B cell (primary cell): ENCODE results near the gene ALKBH2. TPM values are rescaled to one million over a fixed set of nuclear protein-coding genes. Genes with fewer than 3 reads are reported as not detected.

Source experiments
- ATAC-seq: fragments of 200-7000 bp; cut with Tn5 transposase; one replicate; pipeline ENCODE4 v1.10.0; 2021; ENCODE audit warnings: low read depth, mild to moderate bottlenecking, moderate number of reproducible peaks, moderate library complexity
- CTCF ChIA-PET: fragments of 350-600 bp; sonication (Branson Sonifier 250); formaldehyde crosslinking; loops from one replicate; lab custom pipeline; 2021; ENCODE audit warnings: antibody characterized with exemption, inconsistent platforms; lab: Charles Lee
- POLR2A ChIA-PET: fragments of 350-600 bp; sonication (Branson Sonifier 250); formaldehyde crosslinking; loops from one replicate; lab custom pipeline; 2021; ENCODE audit warnings: antibody characterized with exemption; lab: Charles Lee
- DNase-seq: peaks from one replicate; pipeline ENCODE4 v3.0.0; 2013
- H2AFZ ChIP-seq: 2 replicates; pipeline ENCODE4 v1.6.1; 2012; ENCODE audit warnings: mild to moderate bottlenecking, low read depth, low read length; ENCODE audit not compliant: insufficient read depth, poor library complexity, severe bottlenecking
- H3K27ac ChIP-seq, 2 donors: 1 replicate in 1 of 2; 2 replicates in 1 of 2; pipeline ENCODE4 v1.5.1; 2012 to 2013; ENCODE audit warnings: low read length in 2 of 2, mild to moderate bottlenecking in 2 of 2, moderate library complexity in 1 of 2
- H3K27me3 ChIP-seq, 4 experiments: fragments of 200-600 bp in 1 of 4; sonication (generic) in 1 of 4; replicated peaks in 1 of 4; 1 replicate in 2 of 4; 2 replicates in 2 of 4; pipeline versions ENCODE4 v1.6.1 to v1.7.0; 2013 to 2016; ENCODE audit warnings: low read length in 3 of 4, mild to moderate bottlenecking in 2 of 4, mixed read lengths in 1 of 4, moderate library complexity in 1 of 4; ENCODE audit not compliant: insufficient read depth in 4 of 4, control insufficient read depth in 3 of 4; ENCODE audit errors: control extremely low read depth in 1 of 4
- H3K36me3 ChIP-seq, 2 experiments: replicated peaks in 1 of 2; 1 replicate in 1 of 2; 2 replicates in 1 of 2; pipeline versions ENCODE4 v1.6.1 to v1.7.1; 2013; ENCODE audit warnings: low read length in 1 of 2; ENCODE audit not compliant: insufficient read depth in 2 of 2, control insufficient read depth in 1 of 2; ENCODE audit errors: control extremely low read depth in 1 of 2, extremely low read depth in 1 of 2
- H3K4me1 ChIP-seq, 2 donors: fragments of 200-600 bp in 1 of 2; sonication (generic) in 1 of 2; 1 replicate in 1 of 2; 2 replicates in 1 of 2; pipeline versions ENCODE4 v1.5.1 to v1.6.1; 2013 to 2017; ENCODE audit warnings: low read length in 2 of 2; ENCODE audit not compliant: control insufficient read depth in 2 of 2, insufficient read depth in 2 of 2
- H3K4me2 ChIP-seq: replicated peaks from 2 replicates; pipeline ENCODE3; 2012; ENCODE audit warnings: mild to moderate bottlenecking, low read depth, low read length; ENCODE audit not compliant: poor library complexity, severe bottlenecking
- H3K4me3 ChIP-seq, 5 experiments: fragments of 200-600 bp in 1 of 5; sonication (generic) in 1 of 5; 1 replicate in 3 of 5; 2 replicates in 2 of 5; pipeline versions ENCODE4 v1.5.1 to v1.7.0; 2011 to 2016; ENCODE audit warnings: low read length in 4 of 5, mild to moderate bottlenecking in 4 of 5, low read depth in 2 of 5, control low read depth in 1 of 5, moderate library complexity in 1 of 5; ENCODE audit not compliant: insufficient read depth in 1 of 5; ENCODE audit errors: control extremely low read depth in 1 of 5, extremely low read depth in 1 of 5
- H3K79me2 ChIP-seq: fragments of 200-600 bp; sonication (generic); one replicate; pipeline ENCODE4 v1.6.0; 2016; ENCODE audit warnings: low read length; ENCODE audit not compliant: control insufficient read depth, insufficient read depth
- H3K9ac ChIP-seq: fragments of 200-600 bp; sonication (generic); 2 replicates; pipeline ENCODE4 v1.6.1; 2017; ENCODE audit warnings: mild to moderate bottlenecking, low read length, moderate library complexity
- H3K9me3 ChIP-seq, 3 donors: one replicate each; pipeline versions ENCODE4 v1.6.1 to v1.7.1; 2013; ENCODE audit warnings: low read length in 2 of 3; ENCODE audit not compliant: control insufficient read depth in 2 of 3, insufficient read depth in 1 of 3; ENCODE audit errors: control extremely low read depth in 1 of 3
- H4K20me1 ChIP-seq: 2 replicates; pipeline ENCODE4 v1.6.0; 2012; ENCODE audit warnings: mild to moderate bottlenecking, low read length; ENCODE audit not compliant: insufficient read depth, control insufficient read depth, poor library complexity, severe bottlenecking
- H3K27ac Mint-ChIP-seq: one replicate; pipeline ENCODE4 v1.8.0; 2021; ENCODE audit warnings: mixed read lengths
- H3K27me3 Mint-ChIP-seq: one replicate; pipeline ENCODE4 v1.8.0; 2021; ENCODE audit warnings: mixed read lengths
- H3K4me1 Mint-ChIP-seq: one replicate; pipeline ENCODE4 v1.8.0; 2021; ENCODE audit warnings: mixed read lengths
- H3K4me3 Mint-ChIP-seq: one replicate; pipeline ENCODE4 v1.8.0; 2021; ENCODE audit warnings: mixed read lengths
- H3K9me3 Mint-ChIP-seq: one replicate; pipeline ENCODE4 v1.8.0; 2022; ENCODE audit warnings: mixed read lengths; ENCODE audit not compliant: insufficient read depth
- EZH2 ChIP-seq: IDR thresholded peaks from 2 replicates; pipeline ENCODE4 v1.6.1; 2012; ENCODE audit warnings: borderline replicate concordance, low read depth, mild to moderate bottlenecking, moderate library complexity, low read length; ENCODE audit not compliant: insufficient read depth, poor library complexity, severe bottlenecking
- WGBS: methylation state at CpG from one replicate; pipeline ENCODE4 v1.1.5; 2013; ENCODE audit warnings: missing lambda C conversion rate; ENCODE audit not compliant: insufficient coverage; 5-methylcytosine and 5-hydroxymethylcytosine counted together
- intact Hi-C: fragments of 100-400 bp; cut with micrococcal nuclease; formaldehyde crosslinking; loops from one replicate; pipeline ENCODE4 v1.10.0; 2022
- polyA plus RNA-seq: library from polyadenylated mRNA; depleted of rRNA; stranded (reverse); fragments of >200 nt; gene quantifications from 2 replicates; pipeline ENCODE4 v1.2.3, GENCODE V29; 2012
- total RNA-seq, 2 donors: library from RNA; stranded (reverse); fragments of 120-200 nt in 1 of 2; gene quantifications; 1 replicate in 1 of 2; 2 replicates in 1 of 2; pipeline versions ENCODE4 v1.2.3 to v1.2.4, GENCODE V29; 2013 to 2022
- TF ChIP-seq, protein P1 (sequence below): fragments of 200-600 bp; IDR thresholded peaks from one replicate; pipeline ENCODE4 v1.8.0; 2022; ENCODE audit warnings: antibody characterized with exemption, mild to moderate bottlenecking

Gene ALKBH2
- total and polyA plus RNA-seq, 2 donors (not counting 1 experiment from before 2014, with no cell fraction given) = 14.6 TPM

DNA sequence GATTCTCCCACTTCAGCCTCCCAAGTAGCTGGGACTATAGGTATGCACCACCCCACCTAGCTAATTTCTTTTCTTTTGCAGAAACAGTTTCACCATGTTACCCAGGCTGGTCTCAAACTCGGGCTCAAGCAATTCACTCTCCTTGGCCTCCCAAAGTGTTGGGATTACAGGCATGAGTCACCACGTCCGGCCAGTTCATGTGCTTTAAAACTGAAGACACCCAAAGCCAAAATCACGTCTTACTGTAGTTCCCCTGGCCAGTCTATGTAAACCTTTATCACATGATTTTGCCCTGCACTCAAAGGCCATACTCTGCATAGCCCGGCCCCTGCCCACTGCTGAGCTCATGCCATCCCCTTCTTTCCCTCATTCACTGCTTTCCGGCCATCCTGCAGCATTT is 4.5 kb downstream of the ALKBH2 start:
- no peaks in the 10 kb centered on the region for H4K20me1 ChIP-seq
- Mint-ChIP-seq H3K4me3 (no peak overlapping the region), H3K27ac (no peak overlapping the region), H3K27me3 (no peaks in the 10 kb centered on the region), H3K4me1 (peaks cover 29% of the 10 kb centered on the region), H3K9me3 (no peaks in the 10 kb centered on the region)
- no peak for TF ChIP-seq EZH2
- TF ChIP-seq, protein P1, sequence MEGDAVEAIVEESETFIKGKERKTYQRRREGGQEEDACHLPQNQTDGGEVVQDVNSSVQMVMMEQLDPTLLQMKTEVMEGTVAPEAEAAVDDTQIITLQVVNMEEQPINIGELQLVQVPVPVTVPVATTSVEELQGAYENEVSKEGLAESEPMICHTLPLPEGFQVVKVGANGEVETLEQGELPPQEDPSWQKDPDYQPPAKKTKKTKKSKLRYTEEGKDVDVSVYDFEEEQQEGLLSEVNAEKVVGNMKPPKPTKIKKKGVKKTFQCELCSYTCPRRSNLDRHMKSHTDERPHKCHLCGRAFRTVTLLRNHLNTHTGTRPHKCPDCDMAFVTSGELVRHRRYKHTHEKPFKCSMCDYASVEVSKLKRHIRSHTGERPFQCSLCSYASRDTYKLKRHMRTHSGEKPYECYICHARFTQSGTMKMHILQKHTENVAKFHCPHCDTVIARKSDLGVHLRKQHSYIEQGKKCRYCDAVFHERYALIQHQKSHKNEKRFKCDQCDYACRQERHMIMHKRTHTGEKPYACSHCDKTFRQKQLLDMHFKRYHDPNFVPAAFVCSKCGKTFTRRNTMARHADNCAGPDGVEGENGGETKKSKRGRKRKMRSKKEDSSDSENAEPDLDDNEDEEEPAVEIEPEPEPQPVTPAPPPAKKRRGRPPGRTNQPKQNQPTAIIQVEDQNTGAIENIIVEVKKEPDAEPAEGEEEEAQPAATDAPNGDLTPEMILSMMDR = no peak
- no peaks in the 10 kb centered on the region for H3K9me3 ChIP-seq
- POLR2A ChIA-PET = no interaction called here
- intact Hi-C loops = no loop called here
- no peak for ATAC-seq
- H3K79me2 ChIP-seq = peaks cover 21% of the 10 kb centered on the region
- H3K36me3 ChIP-seq = peaks cover 0 to 45% of the 10 kb centered on the region in 2 experiments
- no peaks in the 10 kb centered on the region for H3K27me3 ChIP-seq
- no peak overlapping the region for H3K9ac ChIP-seq
- WGBS = 96% methylated on average over 6 of the region's 6 CpGs
- CTCF ChIA-PET = no interaction called here
- H3K4me1 ChIP-seq = peaks cover 19 to 20% of the 10 kb centered on the region in 2 donors
- H2AFZ ChIP-seq = no peak overlapping the region
- DNase-seq = no peak
- no peak overlapping the region for H3K27ac ChIP-seq
- no peak overlapping the region for H3K4me2 ChIP-seq
- no peak overlapping the region for H3K4me3 ChIP-seq

DNA sequence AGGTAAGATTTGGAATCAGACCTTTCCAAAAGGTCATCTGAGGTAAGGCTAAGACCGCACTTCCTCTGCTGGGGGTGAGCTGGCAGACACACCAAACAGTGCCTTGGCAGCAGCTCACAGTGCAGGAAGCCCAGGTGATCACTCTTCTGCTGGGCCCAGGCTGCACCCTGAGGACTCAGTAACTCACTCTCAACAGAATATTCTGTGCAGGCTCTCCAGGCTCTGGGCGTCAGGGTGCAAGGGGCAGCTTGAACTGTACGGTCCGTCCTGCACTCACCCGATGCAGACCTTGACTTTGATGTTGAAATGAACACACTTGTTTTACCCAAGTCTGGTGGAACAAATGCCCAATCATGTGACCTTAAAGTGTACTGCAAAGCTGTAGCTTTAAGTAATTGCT is 6.0 kb downstream of the ALKBH2 start:
- no peak overlapping the region for H3K4me3 ChIP-seq
- CTCF ChIA-PET = no interaction called here
- no peaks in the 10 kb centered on the region for H3K9me3 Mint-ChIP-seq
- H3K36me3 ChIP-seq = peaks cover 0 to 60% of the 10 kb centered on the region in 2 experiments
- no peak overlapping the region for H3K27ac Mint-ChIP-seq
- H4K20me1 ChIP-seq = no peaks in the 10 kb centered on the region
- ATAC-seq (no peak), DNase-seq (no peak)
- intact Hi-C loops = no loop called here
- peaks cover 8% of the 10 kb centered on the region for H3K79me2 ChIP-seq
- POLR2A ChIA-PET = no interaction called here
- 87% methylated on average over 5 of the region's 5 CpGs for WGBS
- no peaks in the 10 kb centered on the region for H3K27me3 Mint-ChIP-seq
- H3K4me1 Mint-ChIP-seq = peaks cover 13% of the 10 kb centered on the region
- no peaks in the 10 kb centered on the region for H3K27me3 ChIP-seq
- H3K4me3 Mint-ChIP-seq = no peak overlapping the region
- H3K9ac ChIP-seq = no peak overlapping the region
- H3K4me2 ChIP-seq = no peak overlapping the region
- H2AFZ ChIP-seq = no peak overlapping the region
- H3K9me3 ChIP-seq = no peaks in the 10 kb centered on the region
- no peak for TF ChIP-seq EZH2
- TF ChIP-seq, protein P1 = no peak
- H3K4me1 ChIP-seq = peaks cover 6 to 7% of the 10 kb centered on the region in 2 donors
- no peak overlapping the region for H3K27ac ChIP-seq
